WTC11 (cell line): ENCODE results near the gene OBSL1. TPM values are rescaled to one million over a fixed set of nuclear protein-coding genes. Genes with fewer than 3 reads are reported as not detected.
A peak's percentile ranks its signal among the peaks of the same experiment; 100 is the strongest.

ENCODE experiments used
- ATAC-seq: fragments of 200-7000 bp; cut with Tn5 transposase; 2 replicates; pipeline ENCODE4 v1.10.0; 2021; ENCODE audit warnings: mild to moderate bottlenecking, moderate library complexity
- CTCF ChIA-PET: fragments of 300-600 bp; sonication (Branson Sonifier 250); formaldehyde crosslinking; loops from one replicate; lab custom pipeline; 2021; ENCODE audit warnings: antibody characterized with exemption; lab: Charles Lee
- POLR2A ChIA-PET: fragments of 350-600 bp; sonication (Branson Sonifier 250); formaldehyde crosslinking; loops from one replicate; lab custom pipeline; 2021; ENCODE audit warnings: antibody characterized with exemption; lab: Charles Lee
- DNase-seq: peaks from one replicate; pipeline ENCODE4 v3.0.0; 2021; ENCODE audit warnings: low spot score
- H3K27ac Mint-ChIP-seq: 2 replicates; pipeline ENCODE4 v1.8.0; 2021; ENCODE audit warnings: mixed read lengths
- H3K27me3 Mint-ChIP-seq: 2 replicates; pipeline ENCODE4 v1.8.0; 2021; ENCODE audit warnings: low read depth, mild to moderate bottlenecking, moderate library complexity, mixed read lengths
- H3K36me3 Mint-ChIP-seq: 2 replicates; pipeline ENCODE4 v1.8.0; 2021; ENCODE audit warnings: mixed read lengths
- H3K4me1 Mint-ChIP-seq: 2 replicates; pipeline ENCODE4 v1.8.0; 2022; ENCODE audit warnings: mixed read lengths
- H3K4me3 Mint-ChIP-seq: 2 replicates; pipeline ENCODE4 v1.8.0; 2021; ENCODE audit warnings: mild to moderate bottlenecking, moderate library complexity, mixed read lengths
- H3K9me3 Mint-ChIP-seq: 2 replicates; pipeline ENCODE4 v1.8.0; 2021; ENCODE audit warnings: mixed read lengths
- ESRRA ChIP-seq: sonication (generic); formaldehyde crosslinking; IDR thresholded peaks from 2 replicates; pipeline ENCODE4 v1.8.1; 2022; ENCODE audit warnings: mild to moderate bottlenecking, missing genetic modification reagents, borderline replicate concordance
- ETV6 ChIP-seq: sonication (generic); formaldehyde crosslinking; IDR thresholded peaks from 2 replicates; pipeline ENCODE4 v1.8.1; 2022; ENCODE audit warnings: mild to moderate bottlenecking, missing genetic modification reagents
- JAZF1 ChIP-seq: fragments of 250-450 bp; sonication (Bioruptor Pico); IDR thresholded peaks from 2 replicates; pipeline ENCODE4 v1.9.0; 2021; ENCODE audit warnings: moderate library complexity, mild to moderate bottlenecking, inconsistent platforms
- NR2C2 ChIP-seq: sonication (generic); formaldehyde crosslinking; IDR thresholded peaks from 2 replicates; pipeline ENCODE4 v1.8.0; 2022; ENCODE audit warnings: mild to moderate bottlenecking, missing genetic modification reagents
- RORB ChIP-seq: fragments of 250-450 bp; sonication (Bioruptor Pico); IDR thresholded peaks from 2 replicates; pipeline ENCODE4 v1.9.0; 2021; ENCODE audit warnings: mild to moderate bottlenecking
- TEAD1 ChIP-seq: sonication (generic); formaldehyde crosslinking; IDR thresholded peaks from 2 replicates; pipeline ENCODE4 v1.8.0; 2022; ENCODE audit warnings: mild to moderate bottlenecking, missing genetic modification reagents
- ZNF219 ChIP-seq: sonication (generic); formaldehyde crosslinking; IDR thresholded peaks from 2 replicates; pipeline ENCODE4 v1.8.0; 2023; ENCODE audit warnings: missing genetic modification reagents, mild to moderate bottlenecking, borderline replicate concordance
- ZNF317 ChIP-seq: sonication (generic); formaldehyde crosslinking; IDR thresholded peaks from 2 replicates; pipeline ENCODE4 v1.8.1; 2023; ENCODE audit warnings: low read depth, mild to moderate bottlenecking, moderate library complexity, missing genetic modification reagents, borderline replicate concordance
- total RNA-seq: library from RNA; stranded (reverse); gene quantifications from 3 replicates; pipeline ENCODE4 v1.2.3, GENCODE V29; 2021
- TF ChIP-seq, protein P1 (sequence below): fragments of 250-450 bp; sonication (Bioruptor Pico); IDR thresholded peaks from 2 replicates; pipeline ENCODE4 v2.1.2; 2022; ENCODE audit warnings: mild to moderate bottlenecking, moderate library complexity
- TF ChIP-seq, protein P2 (sequence below): sonication (generic); formaldehyde crosslinking; IDR thresholded peaks from 2 replicates; pipeline ENCODE4 v1.8.1; 2023; ENCODE audit warnings: mild to moderate bottlenecking, missing genetic modification reagents, borderline replicate concordance
- TF ChIP-seq, protein P3 (sequence below): sonication (generic); formaldehyde crosslinking; IDR thresholded peaks from 2 replicates; pipeline ENCODE4 v1.8.0; 2022; ENCODE audit warnings: mild to moderate bottlenecking, missing genetic modification reagents
- TF ChIP-seq, protein P4 (sequence below): sonication (generic); formaldehyde crosslinking; IDR thresholded peaks from 2 replicates; pipeline ENCODE4 v1.8.1; 2022; ENCODE audit warnings: mild to moderate bottlenecking, missing genetic modification reagents, moderate library complexity, borderline replicate concordance
- TF ChIP-seq, protein P5 (sequence below): sonication (generic); formaldehyde crosslinking; IDR thresholded peaks from 2 replicates; pipeline ENCODE4 v1.8.1; 2023; ENCODE audit warnings: mild to moderate bottlenecking, missing genetic modification reagents
- TF ChIP-seq, protein P6 (sequence below): sonication (generic); formaldehyde crosslinking; conservative IDR thresholded peaks from 2 replicates; pipeline ENCODE4 v1.8.1; 2023; ENCODE audit warnings: mild to moderate bottlenecking, low read depth, missing genetic modification reagents, moderate library complexity
- TF ChIP-seq, protein P7 (sequence below): fragments of 250-450 bp; sonication (Bioruptor Pico); IDR thresholded peaks from 2 replicates; pipeline ENCODE4 v1.9.0; 2021; ENCODE audit warnings: mild to moderate bottlenecking
- TF ChIP-seq, protein P8 (sequence below): sonication (generic); formaldehyde crosslinking; IDR thresholded peaks from 2 replicates; pipeline ENCODE4 v1.8.0; 2022; ENCODE audit warnings: mild to moderate bottlenecking, missing genetic modification reagents

Gene OBSL1
- total RNA-seq, 1 experiment from 2014 or later = 159 TPM

DNA sequence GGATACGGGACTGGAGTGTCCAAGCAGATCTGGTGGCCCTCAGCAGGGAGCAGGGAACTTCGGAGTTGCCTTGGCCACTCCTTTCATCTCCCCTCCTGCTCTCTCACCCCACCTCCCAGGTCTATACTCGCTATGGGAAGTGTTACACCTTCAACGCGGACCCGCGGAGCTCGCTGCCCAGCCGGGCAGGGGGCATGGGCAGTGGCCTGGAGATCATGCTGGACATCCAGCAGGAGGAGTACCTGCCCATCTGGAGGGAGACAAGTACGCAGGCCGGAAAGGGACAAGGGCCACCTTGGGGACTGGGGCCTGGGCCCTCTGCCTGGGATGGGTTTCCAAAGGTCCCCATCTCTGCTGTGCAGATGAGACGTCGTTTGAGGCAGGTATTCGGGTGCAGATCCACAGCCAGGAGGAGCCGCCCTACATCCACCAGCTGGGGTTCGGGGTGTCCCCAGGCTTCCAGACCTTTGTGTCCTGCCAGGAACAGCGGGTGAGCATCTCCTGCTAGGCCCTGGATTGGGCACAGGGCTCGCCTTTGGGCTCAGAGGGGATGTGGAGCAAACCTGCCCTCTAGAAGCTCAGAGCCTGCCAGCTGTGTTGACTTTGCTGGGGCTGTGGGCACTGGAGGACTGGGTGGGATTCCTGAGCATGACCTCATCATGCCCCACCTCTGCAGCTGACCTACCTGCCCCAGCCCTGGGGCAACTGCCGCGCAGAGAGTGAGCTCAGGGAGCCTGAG lies 39.5 kb downstream of the OBSL1 start:
- no peak for DNase-seq
- ATAC-seq = no peak
- H3K9me3 Mint-ChIP-seq = no peaks in the 10 kb centered on the region
- H3K36me3 Mint-ChIP-seq = no peaks in the 10 kb centered on the region
- peaks cover 18% of the 10 kb centered on the region for H3K4me1 Mint-ChIP-seq
- H3K27me3 Mint-ChIP-seq = peaks cover 43% of the 10 kb centered on the region
- no peak overlapping the region for H3K27ac Mint-ChIP-seq
- CTCF ChIA-PET = interaction anchor here (1.1 to 41.3 kb wide), 9 partner anchors 8 to 128 kb away, joined by 3 to 2316 read pairs (median 104); partner anchors contain the start of genes ASIC4 and GMPPA
- no peak overlapping the region for H3K4me3 Mint-ChIP-seq
- POLR2A ChIA-PET = interaction anchor here (0.6 kb wide), 1 partner anchor 94 kb away, joined by 3 read pairs; no protein-coding TSS in a partner anchor
- TF ChIP-seq ZNF219 (no peak), RORB (CRISPR knock-in tag) (no peak), ZNF317 (CRISPR knock-in tag) (no peak), ETV6 (no peak), NR2C2 (CRISPR knock-in tag) (no peak)
- TF ChIP-seq, protein P1, sequence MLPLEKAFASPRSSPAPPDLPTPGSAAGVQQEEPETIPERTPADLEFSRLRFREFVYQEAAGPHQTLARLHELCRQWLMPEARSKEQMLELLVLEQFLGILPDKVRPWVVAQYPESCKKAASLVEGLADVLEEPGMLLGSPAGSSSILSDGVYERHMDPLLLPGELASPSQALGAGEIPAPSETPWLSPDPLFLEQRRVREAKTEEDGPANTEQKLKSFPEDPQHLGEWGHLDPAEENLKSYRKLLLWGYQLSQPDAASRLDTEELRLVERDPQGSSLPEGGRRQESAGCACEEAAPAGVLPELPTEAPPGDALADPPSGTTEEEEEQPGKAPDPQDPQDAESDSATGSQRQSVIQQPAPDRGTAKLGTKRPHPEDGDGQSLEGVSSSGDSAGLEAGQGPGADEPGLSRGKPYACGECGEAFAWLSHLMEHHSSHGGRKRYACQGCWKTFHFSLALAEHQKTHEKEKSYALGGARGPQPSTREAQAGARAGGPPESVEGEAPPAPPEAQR = no peak
- TF ChIP-seq, protein P2, sequence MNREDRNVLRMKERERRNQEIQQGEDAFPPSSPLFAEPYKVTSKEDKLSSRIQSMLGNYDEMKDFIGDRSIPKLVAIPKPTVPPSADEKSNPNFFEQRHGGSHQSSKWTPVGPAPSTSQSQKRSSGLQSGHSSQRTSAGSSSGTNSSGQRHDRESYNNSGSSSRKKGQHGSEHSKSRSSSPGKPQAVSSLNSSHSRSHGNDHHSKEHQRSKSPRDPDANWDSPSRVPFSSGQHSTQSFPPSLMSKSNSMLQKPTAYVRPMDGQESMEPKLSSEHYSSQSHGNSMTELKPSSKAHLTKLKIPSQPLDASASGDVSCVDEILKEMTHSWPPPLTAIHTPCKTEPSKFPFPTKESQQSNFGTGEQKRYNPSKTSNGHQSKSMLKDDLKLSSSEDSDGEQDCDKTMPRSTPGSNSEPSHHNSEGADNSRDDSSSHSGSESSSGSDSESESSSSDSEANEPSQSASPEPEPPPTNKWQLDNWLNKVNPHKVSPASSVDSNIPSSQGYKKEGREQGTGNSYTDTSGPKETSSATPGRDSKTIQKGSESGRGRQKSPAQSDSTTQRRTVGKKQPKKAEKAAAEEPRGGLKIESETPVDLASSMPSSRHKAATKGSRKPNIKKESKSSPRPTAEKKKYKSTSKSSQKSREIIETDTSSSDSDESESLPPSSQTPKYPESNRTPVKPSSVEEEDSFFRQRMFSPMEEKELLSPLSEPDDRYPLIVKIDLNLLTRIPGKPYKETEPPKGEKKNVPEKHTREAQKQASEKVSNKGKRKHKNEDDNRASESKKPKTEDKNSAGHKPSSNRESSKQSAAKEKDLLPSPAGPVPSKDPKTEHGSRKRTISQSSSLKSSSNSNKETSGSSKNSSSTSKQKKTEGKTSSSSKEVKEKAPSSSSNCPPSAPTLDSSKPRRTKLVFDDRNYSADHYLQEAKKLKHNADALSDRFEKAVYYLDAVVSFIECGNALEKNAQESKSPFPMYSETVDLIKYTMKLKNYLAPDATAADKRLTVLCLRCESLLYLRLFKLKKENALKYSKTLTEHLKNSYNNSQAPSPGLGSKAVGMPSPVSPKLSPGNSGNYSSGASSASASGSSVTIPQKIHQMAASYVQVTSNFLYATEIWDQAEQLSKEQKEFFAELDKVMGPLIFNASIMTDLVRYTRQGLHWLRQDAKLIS = no peak
- TF ChIP-seq, protein P3, sequence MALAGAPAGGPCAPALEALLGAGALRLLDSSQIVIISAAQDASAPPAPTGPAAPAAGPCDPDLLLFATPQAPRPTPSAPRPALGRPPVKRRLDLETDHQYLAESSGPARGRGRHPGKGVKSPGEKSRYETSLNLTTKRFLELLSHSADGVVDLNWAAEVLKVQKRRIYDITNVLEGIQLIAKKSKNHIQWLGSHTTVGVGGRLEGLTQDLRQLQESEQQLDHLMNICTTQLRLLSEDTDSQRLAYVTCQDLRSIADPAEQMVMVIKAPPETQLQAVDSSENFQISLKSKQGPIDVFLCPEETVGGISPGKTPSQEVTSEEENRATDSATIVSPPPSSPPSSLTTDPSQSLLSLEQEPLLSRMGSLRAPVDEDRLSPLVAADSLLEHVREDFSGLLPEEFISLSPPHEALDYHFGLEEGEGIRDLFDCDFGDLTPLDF = no peak
- TF ChIP-seq, protein P4, sequence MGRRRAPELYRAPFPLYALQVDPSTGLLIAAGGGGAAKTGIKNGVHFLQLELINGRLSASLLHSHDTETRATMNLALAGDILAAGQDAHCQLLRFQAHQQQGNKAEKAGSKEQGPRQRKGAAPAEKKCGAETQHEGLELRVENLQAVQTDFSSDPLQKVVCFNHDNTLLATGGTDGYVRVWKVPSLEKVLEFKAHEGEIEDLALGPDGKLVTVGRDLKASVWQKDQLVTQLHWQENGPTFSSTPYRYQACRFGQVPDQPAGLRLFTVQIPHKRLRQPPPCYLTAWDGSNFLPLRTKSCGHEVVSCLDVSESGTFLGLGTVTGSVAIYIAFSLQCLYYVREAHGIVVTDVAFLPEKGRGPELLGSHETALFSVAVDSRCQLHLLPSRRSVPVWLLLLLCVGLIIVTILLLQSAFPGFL (CRISPR knock-in tag) = no peak

DNA sequence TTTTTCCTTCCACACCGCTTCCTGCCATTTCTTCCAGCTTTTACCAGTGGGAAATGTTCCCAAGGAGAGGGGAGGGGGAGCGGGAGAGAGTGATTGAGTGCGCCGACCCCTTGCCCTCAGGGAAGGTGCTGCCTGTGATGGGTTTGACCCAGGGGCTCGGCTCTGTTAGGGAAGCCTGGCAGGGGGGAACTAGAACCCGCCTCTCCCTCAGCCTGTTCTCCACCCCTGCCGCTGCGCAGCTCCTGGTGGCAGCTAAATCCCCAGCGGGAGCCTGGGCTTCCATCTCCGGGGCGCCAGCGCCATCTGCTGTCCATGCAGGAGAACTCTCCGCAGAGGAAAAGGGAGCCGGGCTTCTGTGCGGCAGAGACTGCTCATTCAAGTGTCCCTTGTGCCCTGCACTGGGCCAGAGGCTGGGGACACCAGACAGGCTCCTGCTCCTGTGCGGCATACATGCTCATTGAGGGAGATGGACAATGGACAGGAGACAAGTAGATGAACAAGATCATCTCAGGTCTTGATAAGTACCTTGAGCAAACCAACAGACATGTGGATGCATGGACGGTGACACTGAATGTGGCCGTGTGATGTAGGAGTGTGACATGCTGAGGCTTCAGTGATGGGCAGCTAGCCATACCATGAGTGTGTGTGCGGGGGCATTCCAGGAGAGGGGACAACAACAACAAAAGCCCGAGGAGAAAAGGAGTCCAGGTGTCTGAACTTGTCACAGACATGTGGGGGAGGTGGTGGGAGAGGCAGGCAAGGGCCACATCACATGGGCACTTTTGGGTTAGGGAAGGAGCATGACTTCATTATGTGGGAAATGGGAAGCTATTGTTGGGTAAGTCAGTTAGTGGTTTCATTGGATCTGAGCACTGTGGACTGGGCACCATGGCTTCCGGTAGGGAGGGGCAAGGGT lies 41.0 kb downstream of the OBSL1 start:
- ChIA-PET CTCF (interaction anchor here (0.5 to 41.3 kb wide), 59 partner anchors 8 to 651 kb away, joined by 3 to 2316 read pairs (median 5); partner anchors contain the start of genes ASIC4, CHPF, DES and DNPEP), POLR2A (interaction anchor here (1.0 to 1.1 kb wide), 2 partner anchors 21 to 143 kb away, joined by 4 read pairs; no protein-coding TSS in a partner anchor)
- Mint-ChIP-seq H3K4me3 (peak overlapping the region; percentile 60), H3K27ac (no peak overlapping the region), H3K27me3 (peaks cover 56% of the 10 kb centered on the region), H3K9me3 (no peaks in the 10 kb centered on the region), H3K36me3 (no peaks in the 10 kb centered on the region), H3K4me1 (peaks cover 30% of the 10 kb centered on the region)
- DNase-seq (peak; percentile 92), ATAC-seq (peak; percentile 75)
- TF ChIP-seq, protein P5, sequence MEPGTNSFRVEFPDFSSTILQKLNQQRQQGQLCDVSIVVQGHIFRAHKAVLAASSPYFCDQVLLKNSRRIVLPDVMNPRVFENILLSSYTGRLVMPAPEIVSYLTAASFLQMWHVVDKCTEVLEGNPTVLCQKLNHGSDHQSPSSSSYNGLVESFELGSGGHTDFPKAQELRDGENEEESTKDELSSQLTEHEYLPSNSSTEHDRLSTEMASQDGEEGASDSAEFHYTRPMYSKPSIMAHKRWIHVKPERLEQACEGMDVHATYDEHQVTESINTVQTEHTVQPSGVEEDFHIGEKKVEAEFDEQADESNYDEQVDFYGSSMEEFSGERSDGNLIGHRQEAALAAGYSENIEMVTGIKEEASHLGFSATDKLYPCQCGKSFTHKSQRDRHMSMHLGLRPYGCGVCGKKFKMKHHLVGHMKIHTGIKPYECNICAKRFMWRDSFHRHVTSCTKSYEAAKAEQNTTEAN (CRISPR knock-in tag) = no peak
- TF ChIP-seq, protein P6, sequence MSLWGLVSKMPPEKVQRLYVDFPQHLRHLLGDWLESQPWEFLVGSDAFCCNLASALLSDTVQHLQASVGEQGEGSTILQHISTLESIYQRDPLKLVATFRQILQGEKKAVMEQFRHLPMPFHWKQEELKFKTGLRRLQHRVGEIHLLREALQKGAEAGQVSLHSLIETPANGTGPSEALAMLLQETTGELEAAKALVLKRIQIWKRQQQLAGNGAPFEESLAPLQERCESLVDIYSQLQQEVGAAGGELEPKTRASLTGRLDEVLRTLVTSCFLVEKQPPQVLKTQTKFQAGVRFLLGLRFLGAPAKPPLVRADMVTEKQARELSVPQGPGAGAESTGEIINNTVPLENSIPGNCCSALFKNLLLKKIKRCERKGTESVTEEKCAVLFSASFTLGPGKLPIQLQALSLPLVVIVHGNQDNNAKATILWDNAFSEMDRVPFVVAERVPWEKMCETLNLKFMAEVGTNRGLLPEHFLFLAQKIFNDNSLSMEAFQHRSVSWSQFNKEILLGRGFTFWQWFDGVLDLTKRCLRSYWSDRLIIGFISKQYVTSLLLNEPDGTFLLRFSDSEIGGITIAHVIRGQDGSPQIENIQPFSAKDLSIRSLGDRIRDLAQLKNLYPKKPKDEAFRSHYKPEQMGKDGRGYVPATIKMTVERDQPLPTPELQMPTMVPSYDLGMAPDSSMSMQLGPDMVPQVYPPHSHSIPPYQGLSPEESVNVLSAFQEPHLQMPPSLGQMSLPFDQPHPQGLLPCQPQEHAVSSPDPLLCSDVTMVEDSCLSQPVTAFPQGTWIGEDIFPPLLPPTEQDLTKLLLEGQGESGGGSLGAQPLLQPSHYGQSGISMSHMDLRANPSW (CRISPR knock-in tag) = no peak
- no peak for TF ChIP-seq ESRRA (CRISPR knock-in tag)
- no peak for TF ChIP-seq JAZF1
- TF ChIP-seq, protein P7, sequence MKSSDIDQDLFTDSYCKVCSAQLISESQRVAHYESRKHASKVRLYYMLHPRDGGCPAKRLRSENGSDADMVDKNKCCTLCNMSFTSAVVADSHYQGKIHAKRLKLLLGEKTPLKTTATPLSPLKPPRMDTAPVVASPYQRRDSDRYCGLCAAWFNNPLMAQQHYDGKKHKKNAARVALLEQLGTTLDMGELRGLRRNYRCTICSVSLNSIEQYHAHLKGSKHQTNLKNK (CRISPR knock-in tag) = no peak
- TF ChIP-seq, protein P8, sequence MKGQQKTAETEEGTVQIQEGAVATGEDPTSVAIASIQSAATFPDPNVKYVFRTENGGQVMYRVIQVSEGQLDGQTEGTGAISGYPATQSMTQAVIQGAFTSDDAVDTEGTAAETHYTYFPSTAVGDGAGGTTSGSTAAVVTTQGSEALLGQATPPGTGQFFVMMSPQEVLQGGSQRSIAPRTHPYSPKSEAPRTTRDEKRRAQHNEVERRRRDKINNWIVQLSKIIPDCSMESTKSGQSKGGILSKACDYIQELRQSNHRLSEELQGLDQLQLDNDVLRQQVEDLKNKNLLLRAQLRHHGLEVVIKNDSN (CRISPR knock-in tag) = no peak
- no peak for TF ChIP-seq TEAD1 (CRISPR knock-in tag)
